ENCODE measurements around the gene SPATA13.

SPATA13 gene

GRCh38 chr13:24261566-24261965 is 101.0 kb downstream of the SPATA13 start:
- no peak for DNase-seq

GRCh38 chr13:24263632-24264031 is 103.1 kb downstream of the SPATA13 start:
- DNase-seq = no peak

GRCh38 chr13:24264976-24265375 is 104.5 kb downstream of the SPATA13 start:
- DNase-seq = no peak

- DNase-seq = no peak
Measured at GRCh38 chr13:24265453-24265852, 104.9 kb downstream of the SPATA13 start.

GRCh38 chr13:24267274-24267673 is 106.8 kb downstream of the SPATA13 start:
- DNase-seq = no peak

GRCh38 chr13:24267801-24268200 is 107.3 kb downstream of the SPATA13 start:
- DNase-seq = no peak

GRCh38 chr13:24269821-24270220 is 109.3 kb downstream of the SPATA13 start:
- no peak for DNase-seq

GRCh38 chr13:24270639-24271141 is 110.2 kb downstream of the SPATA13 start:
- DNase-seq = peak; percentile 71

GRCh38 chr13:24271231-24271600 is 110.7 kb downstream of the SPATA13 start:
- no peak for DNase-seq

- DNase-seq = peak; percentile 52
Measured at GRCh38 chr13:24271601-24272451, 111.3 kb downstream of the SPATA13 start.

- no peak for DNase-seq
Measured at GRCh38 chr13:24272452-24273161, 112.1 kb downstream of the SPATA13 start.

- no peak for DNase-seq
Measured at GRCh38 chr13:24273926-24274325, 113.4 kb downstream of the SPATA13 start.

- DNase-seq = no peak
Measured at GRCh38 chr13:24274452-24275021, 114.0 kb downstream of the SPATA13 start.

GRCh38 chr13:24275041-24275440 is 114.5 kb downstream of the SPATA13 start:
- DNase-seq = no peak

- no peak for DNase-seq
Measured at GRCh38 chr13:24276306-24276705, 115.8 kb downstream of the SPATA13 start.

GRCh38 chr13:24276861-24277260 is 116.3 kb downstream of the SPATA13 start:
- DNase-seq = no peak

- no peak for DNase-seq
Measured at GRCh38 chr13:24277761-24278160, 117.2 kb downstream of the SPATA13 start.

- DNase-seq = no peak
Measured at GRCh38 chr13:24279327-24280110, 119.0 kb downstream of the SPATA13 start.

GRCh38 chr13:24280720-24281119 is 120.2 kb downstream of the SPATA13 start:
- DNase-seq = no peak

GRCh38 chr13:24281188-24282008 is 120.9 kb downstream of the SPATA13 start:
- no peak for DNase-seq

GRCh38 chr13:24282256-24282655 is 121.7 kb downstream of the SPATA13 start:
- DNase-seq = no peak
